GM21515 (cell line): ENCODE results near the gene FXYD4.

Experiments used
- ATAC-seq: cut with Tn5 transposase; IDR thresholded peaks from one replicate; pipeline ENCODE4 v1.9.1; 2021; ENCODE audit not compliant: unreplicated experiment

The FXYD4 gene

DNA sequence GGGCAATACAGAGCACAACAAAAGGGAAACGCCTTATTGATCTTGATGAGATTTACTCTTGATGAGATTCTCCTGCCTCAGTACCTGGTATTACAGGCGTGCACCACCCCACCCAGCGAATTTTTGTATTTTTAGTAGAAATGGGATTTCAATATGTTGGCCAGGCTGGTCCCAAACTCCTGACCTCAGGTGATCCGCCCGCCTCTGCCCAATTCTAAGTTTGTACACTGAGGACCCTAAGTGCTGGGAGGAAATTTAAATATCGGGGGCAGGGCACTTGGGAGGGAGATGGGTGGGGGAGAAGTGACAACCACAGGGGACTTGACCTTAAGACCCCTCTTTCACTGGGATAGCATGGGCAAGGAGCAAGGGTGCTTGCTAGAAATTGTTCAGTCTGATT is 23.4 kb downstream of the FXYD4 start:
- no peak for ATAC-seq

DNA sequence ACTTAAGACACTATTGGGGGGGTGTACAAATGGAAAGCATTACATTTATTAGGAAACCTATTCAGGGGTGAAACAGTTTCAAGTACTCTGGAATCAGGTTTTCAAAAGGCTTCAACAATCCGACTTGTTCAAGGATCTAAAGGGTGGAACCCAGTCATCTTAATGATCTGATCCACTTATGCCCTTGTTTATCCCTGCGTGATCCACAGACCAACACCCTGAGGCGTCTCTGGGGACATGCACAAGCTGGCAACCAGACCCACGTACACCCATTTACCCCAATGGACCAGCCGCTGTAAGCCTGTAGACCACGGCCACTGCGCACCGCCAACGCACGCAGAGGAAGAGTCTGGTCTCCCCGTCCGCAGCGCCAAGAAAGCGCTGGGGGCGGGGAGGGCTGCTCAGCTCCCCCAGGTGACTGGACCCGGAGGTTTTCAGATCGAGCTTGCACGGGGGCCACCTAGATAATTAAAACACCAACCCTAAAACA is 24.2 kb downstream of the FXYD4 start:
- no peak for ATAC-seq

DNA sequence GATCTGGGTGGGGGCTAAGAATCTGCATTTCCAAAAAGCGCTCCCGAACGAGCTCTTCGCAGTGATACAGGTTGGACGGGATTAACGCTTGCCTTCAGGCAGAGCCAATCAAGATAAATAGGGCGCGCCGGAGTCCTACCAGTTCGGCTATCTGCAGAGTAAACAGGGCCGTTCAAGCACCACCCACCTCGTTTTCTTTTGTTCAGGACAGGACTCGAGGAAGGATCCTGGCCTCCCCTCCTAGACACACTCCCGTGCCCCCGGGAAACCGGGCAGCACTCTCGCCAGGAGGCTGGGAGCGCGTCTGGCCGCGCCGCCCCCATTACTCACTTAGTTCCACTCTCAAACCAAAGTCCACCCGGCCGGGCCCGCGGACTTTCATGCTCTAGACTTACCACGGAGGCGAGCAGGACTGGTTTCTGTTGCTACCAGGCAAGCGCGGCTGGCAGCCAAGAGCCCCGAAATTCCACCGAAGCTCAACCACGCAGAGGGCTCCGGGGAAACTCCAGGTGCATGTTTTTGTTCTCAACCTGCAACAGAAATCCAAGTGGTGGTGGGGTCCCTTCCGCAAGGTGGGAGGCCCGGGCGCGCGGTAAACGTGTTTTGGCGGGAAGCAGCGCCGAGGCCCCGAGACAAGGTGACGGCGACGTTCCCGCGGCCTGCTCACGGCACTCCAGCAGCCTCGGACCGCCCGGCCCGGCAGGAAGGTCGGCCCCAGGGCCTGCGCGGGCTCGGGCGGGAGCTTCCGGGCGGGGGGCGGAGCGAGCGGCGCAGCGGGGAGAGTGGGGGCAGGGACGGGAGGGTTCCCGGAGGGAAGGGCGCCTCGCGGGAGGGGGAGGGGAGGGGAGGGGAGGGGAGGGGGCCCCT is 24.9 kb downstream of the FXYD4 start:
- ATAC-seq = peak; percentile 50

DNA sequence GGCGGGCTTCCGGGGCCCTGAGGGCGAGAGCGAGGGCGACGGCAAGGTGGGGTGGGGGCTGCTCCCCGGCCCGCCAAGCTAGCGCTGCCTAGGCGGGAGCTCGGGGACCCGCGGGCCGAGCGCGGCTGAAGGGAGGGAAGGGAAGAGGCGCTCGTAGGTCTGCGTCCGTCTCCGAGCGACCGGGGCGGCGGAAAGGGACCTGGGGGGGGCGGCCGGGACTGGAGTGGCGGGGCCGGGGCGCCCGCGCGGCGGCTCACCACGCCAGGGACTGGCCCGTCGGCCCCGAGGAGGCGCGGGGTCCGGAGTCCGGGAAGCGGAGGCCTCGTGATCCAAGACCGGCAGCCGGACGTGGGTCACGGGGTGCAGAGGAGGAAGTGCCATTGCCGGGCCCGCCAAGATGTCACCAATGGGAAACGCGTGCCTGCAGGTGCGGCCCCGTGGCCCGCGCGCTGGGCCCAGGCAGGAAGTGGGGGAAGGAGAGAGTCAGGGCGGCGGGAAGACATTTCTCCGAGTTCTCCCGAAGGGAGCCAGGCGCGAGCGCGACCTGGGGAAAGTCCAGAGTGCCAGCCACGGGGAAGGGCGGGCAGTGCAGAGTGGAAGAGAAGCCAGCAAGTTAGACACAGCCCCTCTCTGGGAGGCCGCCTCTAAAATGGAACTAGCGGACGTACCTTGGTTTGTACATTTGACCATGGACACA is 25.6 kb downstream of the FXYD4 start:
- peak; percentile 79 for ATAC-seq

DNA sequence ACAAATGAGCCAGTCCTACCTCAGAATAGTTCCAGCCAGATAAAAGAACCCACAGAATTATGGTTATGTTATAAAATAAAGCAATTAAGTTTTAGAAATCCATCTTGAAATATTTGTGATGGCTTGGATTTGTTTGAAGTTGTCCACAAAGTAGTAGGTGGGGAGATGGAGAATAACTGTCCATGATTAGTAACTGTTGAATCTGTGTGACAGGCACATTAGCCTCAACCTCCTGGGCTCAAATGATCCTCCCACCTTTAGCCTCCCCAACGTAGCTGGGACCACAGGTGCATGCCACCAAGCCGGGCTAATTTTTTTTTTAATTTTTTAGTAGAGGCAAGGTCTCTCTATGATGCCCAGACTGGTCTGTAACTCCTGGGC is 27.5 kb downstream of the FXYD4 start:
- ATAC-seq = no peak

DNA sequence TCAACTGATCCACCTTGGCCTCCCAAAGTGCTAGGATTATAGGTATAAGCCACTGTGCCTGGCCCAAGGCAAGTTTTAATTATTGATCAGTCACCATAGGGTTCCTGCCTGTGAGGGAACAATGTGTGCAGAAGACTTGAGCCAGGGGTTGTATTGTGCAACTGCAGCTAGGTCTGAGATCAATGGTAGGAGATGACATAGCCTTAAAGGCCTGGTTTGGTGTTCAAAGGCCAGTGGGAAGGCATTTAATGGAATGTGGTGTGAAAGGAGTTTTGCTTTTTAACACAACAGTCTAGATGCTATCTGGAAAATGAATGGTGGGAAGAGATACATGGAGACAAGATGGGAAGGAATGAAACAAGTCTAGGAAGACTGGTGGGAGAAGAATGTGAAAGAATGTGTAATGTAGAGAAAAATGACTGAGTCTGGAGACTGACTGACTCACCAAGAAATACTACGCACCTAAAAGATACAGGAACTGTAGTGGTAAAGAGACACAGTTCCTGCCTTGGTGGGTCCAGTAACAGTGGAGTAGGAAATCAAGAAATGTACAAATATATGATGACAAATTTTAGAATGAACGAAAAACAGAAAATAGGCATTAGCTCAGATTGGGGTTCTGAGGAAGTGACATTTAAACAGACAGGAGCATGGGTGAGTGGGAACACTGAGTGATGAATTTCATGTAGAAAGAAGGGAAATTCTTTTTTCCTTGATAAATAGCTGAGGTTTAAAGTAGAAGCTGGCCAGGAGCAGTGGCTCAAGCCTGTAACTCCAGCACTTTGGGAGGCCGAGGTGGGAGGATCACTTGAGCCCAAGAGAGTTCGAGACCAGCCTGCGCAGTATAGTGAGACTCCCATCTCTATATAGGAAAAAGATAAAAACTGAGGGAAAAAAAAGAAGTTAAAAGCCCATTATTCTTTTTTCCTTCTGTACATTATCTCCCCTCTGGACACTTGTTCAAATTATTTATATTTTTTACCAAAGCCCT is 28.2 kb downstream of the FXYD4 start:
- ATAC-seq = no peak

DNA sequence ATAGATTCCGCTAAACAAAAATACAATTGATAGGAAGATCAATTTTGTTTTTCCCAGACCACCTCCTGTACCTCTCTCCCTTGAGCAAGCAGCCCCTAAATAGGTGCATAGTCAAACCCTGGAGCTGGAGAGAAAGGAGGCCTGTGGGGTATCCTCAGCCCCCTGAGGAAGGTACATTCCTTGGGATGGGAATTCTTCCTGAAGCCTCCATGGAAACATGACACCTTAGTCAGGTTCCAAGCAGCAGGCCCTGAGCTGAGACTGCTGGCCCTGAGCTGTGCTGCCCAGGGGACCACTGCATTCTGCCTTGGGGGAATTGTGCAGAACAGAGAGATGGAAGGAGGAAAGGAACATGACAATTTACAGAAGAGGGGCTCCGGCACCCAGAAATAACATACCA is 30.2 kb downstream of the FXYD4 start:
- no peak for ATAC-seq

DNA sequence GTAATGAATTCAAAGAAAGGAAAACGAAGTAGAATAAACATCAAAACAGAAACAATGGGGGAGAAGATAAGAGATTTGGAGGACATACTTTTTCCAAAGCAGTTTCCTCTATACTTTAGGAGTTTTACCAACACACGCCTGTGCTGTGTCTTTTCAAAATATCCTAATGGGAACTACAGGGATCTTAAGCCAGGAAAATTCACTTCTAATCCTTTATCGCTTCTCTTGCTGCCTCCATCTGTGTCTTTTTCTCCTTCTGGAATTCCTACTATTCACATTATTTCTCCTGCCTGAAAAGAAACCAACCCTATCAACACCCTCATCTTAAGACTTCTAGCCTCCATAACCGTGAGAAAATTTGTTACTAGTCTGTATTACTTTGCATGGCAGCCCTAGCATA is 30.7 kb downstream of the FXYD4 start:
- no peak for ATAC-seq

DNA sequence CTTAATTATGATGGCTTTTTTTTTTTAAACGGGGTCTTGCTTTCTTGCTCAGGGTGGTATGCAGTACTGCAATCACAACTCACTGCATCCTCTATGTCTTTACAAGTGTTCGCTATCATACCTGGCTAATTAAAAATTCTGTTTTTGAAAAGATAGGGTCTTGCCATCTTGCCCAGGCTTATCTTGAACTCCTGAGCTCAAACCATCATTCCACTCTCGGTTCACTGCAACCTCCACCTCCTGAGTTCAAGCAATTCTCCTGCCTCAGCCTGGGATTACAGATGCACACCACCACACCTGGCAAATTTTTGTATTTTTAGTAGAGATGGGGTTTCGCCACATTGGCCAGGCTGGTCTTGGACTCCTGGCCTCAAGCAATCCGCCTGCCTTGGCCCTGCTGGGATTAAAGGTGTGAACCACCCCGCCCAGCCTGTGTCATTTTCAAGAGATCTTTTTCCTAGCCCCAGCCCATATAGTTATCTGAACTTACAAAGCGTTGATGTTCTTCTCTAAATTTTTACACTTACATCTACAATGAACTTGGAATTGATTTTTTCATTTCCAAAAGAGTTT is 31.5 kb downstream of the FXYD4 start:
- no peak for ATAC-seq

DNA sequence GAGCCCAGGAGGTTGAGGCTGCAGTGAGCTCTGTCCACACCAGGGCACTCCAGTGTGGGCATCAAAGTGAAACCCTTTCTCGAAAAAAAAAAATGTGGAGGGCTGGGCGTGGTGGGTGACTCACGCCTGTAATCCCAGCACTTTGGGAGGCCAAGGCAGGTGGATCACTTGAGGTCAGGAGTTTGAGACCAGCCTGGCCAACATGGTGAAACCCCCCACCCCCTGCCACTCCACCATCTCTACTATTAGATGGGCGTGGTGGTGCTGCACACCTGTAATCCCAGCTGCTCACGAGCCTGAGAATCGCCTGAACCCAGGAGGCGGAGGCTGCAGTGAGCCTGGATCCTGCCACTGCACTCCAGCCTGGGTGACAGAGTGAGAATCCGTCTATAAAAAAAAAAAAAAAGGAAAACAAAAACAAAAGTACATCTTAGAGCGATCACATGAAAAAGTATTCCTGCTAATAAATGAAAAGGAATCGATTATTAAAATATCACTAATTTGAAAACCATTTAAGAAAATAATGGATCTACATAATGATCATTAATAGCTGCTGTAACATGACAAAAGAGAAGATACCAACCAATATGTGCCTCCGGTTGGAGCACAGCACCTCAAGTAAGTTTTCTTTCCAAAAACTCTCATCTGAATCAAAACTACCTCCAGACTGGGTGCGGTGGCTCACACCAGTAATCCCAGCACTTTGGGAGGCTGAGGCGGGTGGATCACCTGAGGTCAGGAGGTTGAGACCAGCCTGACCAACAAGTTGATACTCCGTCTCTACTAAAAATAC is 32.7 kb downstream of the FXYD4 start:
- ATAC-seq = no peak

DNA sequence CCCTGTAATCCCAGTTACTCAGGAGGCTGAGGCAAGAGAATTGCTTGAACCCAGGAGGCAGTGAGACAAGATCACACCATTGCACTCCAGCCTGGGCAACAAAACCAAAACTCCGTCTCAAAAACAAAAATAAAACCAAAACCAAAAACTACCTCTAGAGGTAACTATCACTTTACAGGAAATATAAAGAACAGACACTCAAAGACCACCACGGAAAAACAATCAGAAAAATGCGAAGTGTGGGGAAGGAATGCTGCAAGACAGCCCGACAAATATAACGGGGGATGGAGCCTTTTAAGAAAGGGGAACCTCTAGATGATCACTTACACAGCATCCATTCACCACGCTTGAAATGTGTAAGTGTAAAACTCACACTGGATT is 33.3 kb downstream of the FXYD4 start:
- no peak for ATAC-seq

DNA sequence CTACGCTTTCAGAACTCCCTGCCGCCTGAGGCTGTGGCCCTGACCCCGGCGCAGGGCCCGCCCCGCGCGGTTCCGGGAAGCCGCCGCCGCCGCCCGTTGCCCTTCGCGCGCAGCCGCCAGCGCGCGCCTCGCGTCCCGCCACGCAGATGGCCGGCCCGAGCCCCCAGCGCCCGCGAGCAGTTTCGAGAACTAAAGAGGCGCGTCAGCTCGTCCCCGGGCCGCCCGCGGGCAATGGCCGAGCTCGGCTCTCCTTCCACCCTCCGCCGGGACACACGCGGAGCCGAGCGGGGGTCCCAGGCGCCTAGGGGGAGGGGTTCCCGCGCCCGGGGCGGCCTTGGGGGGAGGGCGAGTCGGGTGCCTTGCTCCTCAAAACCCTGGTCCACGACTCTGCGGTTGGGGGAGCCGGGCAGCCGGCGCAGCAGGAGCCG is 35.7 kb downstream of the FXYD4 start:
- peak; percentile 28 for ATAC-seq

DNA sequence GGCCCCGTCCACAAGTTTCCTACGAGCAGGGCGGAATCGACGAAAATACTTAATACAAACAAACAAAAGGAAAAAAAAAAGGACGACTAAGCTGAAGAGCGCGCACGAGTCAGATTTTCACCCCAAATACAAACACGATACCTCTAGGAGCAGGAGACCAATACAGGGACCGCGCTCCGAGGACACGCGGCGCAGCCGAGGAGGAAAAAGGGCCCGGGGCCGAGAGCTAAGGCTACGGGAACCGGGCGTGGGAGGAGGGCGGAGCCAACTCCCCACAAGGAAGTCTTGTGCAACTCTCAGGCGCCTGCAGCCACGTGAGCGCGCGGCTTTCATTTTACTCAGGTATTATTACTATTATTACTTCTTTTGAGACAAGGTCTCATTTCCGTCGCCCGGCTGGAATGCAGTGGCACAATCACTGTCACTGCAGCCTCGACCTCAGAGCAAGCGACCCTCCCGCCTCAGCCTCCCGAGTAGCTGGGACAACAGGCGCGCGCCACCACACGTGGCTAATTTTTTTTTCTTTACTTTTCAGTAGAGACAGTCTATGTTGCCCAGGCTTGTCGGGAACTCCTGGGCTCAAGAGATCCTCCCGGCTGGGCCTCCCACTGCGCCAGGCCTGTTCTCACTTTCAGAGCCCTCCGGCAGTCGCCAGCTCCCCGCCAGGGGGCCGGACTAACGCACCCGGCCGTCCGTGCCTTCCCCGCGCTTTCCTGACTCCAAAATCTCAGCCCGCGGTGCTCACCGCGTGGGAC is 36.3 kb downstream of the FXYD4 start:
- ATAC-seq = peak; percentile 47

DNA sequence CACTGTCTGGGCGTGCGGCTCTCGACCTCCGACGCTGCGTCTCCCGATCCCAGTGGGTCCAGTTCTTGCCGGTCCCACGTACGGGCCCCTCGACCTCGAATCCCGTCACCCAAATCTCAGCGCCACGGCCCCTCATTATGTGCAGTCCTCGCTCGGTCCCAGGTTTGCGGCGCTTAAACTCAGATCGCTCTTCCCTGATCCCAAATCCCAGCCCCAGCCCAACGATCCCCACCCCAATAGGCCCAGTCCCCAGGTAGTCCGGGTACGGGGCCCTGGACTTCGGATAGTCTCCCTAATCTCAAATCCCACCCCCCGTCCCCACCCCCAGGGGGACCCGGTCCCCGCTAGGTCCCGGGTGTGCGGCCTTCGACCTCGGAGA is 36.9 kb downstream of the FXYD4 start:
- peak; percentile 0 for ATAC-seq

DNA sequence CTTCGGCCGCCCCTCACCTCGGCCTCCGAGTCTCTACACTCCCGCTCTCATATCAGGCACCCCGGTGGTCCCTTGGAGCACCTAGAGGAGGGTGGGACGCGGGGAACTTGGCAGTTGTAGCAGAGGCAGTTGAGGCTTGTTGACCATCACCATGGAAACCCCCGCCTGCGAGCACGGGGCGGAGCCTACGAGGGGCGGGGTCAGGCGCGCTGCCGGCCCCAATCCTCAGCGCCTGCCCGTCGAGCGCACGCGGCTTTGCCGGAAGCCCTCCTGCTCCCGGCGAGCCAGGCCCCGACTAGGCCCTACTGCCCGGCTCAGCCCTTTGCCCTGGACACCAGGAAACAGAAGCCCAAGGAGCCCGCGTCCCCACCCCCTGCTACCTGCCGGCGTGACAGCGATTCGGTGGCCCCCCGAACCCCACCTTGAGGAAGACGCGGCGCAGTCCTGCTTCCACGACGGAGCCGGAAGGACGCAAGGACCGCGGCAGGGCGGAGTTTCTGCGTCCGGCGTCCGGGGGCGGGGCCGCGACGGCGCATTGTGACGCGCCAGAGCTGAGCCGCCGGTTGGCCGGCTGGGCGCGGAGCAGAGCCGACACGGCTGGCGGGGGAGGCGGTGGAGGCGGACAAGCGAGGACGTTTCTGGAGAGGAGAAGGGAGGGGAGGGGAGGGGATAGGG is 37.4 kb downstream of the FXYD4 start, which contains the start of gene HNRNPF:
Gene HNRNPF, minus strand, starts transcription at position 477 of the 675 bp plus-strand sequence. CDS start 21,302 bp downstream, outside the sequence.
- ATAC-seq = peak; percentile 66

DNA sequence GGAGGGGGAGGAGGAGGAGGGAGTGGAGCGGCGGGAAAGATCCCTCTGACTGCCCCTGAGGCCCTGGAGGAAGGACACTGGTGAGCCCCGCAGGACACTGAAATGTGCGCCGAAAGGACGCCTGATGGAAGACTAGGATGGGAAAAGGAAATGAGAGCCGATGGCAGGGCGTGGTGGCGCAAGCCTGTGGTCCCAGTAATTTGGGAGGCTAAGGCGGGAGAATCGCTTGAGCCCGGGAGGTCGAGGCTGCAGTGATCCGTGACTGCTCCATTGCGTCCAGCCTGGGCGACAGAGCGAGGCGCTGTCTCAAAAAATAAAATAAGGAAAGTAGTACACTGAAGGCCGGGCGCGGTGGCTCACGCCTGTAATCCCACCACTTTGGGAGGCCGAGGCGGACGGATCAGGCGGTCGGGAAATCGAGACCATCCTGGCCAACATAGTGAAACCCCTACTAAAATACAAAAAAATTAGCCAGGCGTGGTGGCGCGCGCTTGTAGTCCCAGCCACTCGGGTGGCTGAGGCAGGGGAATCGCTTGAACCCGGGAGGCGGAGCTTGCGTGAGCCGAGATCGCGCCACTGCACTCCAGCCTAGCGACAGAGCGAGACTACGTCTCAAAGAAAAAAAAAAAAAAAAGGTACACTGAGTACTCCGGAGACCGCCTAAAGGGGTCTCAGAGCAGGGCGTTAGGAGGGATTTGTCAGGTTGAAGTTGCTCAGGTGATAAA is 38.1 kb downstream of the FXYD4 start:
- ATAC-seq = no peak

DNA sequence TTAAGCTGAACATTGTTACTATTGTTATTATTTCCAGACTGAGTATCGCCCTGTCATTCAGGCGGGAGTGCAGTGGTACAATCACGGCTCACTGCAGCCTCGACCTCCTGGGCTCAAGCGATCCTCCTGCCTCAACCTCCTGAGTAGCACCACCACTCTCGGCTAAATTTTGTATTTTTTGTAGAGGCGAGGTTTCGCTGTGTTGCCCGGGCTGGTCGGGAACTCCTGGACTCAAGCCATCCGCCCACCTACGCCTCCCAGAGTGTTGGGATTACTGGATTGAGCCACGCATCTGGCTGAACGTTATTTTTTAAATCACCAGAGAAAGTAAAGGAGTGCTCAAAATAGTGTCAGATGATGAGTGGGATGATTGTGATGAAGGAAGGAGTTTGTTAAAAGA is 38.9 kb downstream of the FXYD4 start:
- no peak for ATAC-seq

DNA sequence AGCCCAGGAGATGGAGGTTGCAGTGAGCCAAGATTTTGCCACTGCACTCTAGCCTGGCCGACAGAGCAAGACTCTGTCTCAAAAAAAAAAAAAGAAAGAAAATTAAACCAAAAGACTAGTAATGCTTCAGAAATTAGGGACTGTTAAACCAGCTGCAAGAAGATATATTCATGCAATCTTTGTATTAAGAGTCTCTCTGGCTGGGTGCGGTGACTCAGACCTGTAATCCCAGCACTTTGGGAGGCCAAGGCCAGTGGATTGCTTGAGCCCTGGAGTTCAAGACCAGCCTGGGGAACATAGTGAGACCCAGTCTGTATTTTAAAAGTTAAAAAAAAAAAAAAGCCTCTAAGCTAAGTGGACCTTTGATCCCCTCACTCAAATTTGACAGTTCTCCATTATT is 40.1 kb downstream of the FXYD4 start:
- no peak for ATAC-seq
